Measurements from ENCODE around the gene TPGS1. TPM values are rescaled to one million over a fixed set of nuclear protein-coding genes. Genes with fewer than 3 reads are reported as not detected.

The TPGS1 gene
- total and polyA plus RNA-seq, 3 donors from 2014 or later = 5.4 to 104 (median 98.5) TPM

- no peak overlapping the region for H3K4me3 ChIP-seq
- 93 to 96% methylated on average over 3 of the region's 3 CpGs for WGBS, 2 donors
These were observed 42.1 kb upstream of the TPGS1 start for GRCh38 chr19:465056-465816.

GRCh38 chr19:467554-467953 lies 39.7 kb upstream of the TPGS1 start:
- 72 to 74% methylated on average over 9 to 11 of the region's 11 CpGs for WGBS, 2 donors
- intact Hi-C loops (cut with DNase I; ENCODE audit: low total_unique reads) = no loop called here
- DNase-seq = no peak
- Histone ChIP-seq H3K36me3 (ENCODE audit: low read depth, missing control alignments) (no peaks in the 10 kb centered on the region), H3K9me3 (no peaks in the 10 kb centered on the region), H3K27ac (no peak overlapping the region), H3K27me3 (no peaks in the 10 kb centered on the region), H3K4me3 (no peak overlapping the region), H3K4me1 (no peaks in the 10 kb centered on the region)
- no peak for TF ChIP-seq POLR2A (IDR thresholded peaks at IDR 0.05)
- no peak for TF ChIP-seq CTCF (IDR thresholded peaks at IDR 0.05)

More at GRCh38 chr19:465056-465816, 42.1 kb upstream of the TPGS1 start:
- DNase-seq = no peak
- no peak overlapping the region for H3K27ac ChIP-seq
- no peak for TF ChIP-seq CTCF (IDR thresholded peaks at IDR 0.05)
- no peak for TF ChIP-seq POLR2A (IDR thresholded peaks at IDR 0.05)
- no peaks in the 10 kb centered on the region for H3K9me3 ChIP-seq
- H3K4me1 ChIP-seq = peaks cover 8% of the 10 kb centered on the region
- intact Hi-C loops (cut with DNase I; ENCODE audit: low total_unique reads) = no loop called here
- no peaks in the 10 kb centered on the region for H3K27me3 ChIP-seq
- H3K36me3 ChIP-seq (ENCODE audit: low read depth, missing control alignments) = no peaks in the 10 kb centered on the region

GRCh38 chr19:468587-469256 lies 38.6 kb upstream of the TPGS1 start:
- H3K4me1 ChIP-seq = no peaks in the 10 kb centered on the region
- no peaks in the 10 kb centered on the region for H3K36me3 ChIP-seq (ENCODE audit: low read depth, missing control alignments)
- intact Hi-C loops (cut with DNase I; ENCODE audit: low total_unique reads) = no loop called here
- H3K27me3 ChIP-seq = no peaks in the 10 kb centered on the region
- DNase-seq = no peak
- H3K27ac ChIP-seq = no peak overlapping the region
- H3K9me3 ChIP-seq = no peaks in the 10 kb centered on the region
- no peak overlapping the region for H3K4me3 ChIP-seq
- WGBS, 2 donors = 66 to 76% methylated on average over 22 to 27 of the region's 27 CpGs
- no peak for TF ChIP-seq POLR2A (IDR thresholded peaks at IDR 0.05)
- no peak for TF ChIP-seq CTCF (IDR thresholded peaks at IDR 0.05)

- no peaks in the 10 kb centered on the region for H3K36me3 ChIP-seq (ENCODE audit: low read depth, missing control alignments)
- TF ChIP-seq CTCF (IDR thresholded peaks at IDR 0.05) = no peak
- no peak for TF ChIP-seq POLR2A (IDR thresholded peaks at IDR 0.05)
- intact Hi-C loops (cut with DNase I; ENCODE audit: low total_unique reads) = no loop called here
- H3K9me3 ChIP-seq = no peaks in the 10 kb centered on the region
- no peak overlapping the region for H3K27ac ChIP-seq
- no peaks in the 10 kb centered on the region for H3K27me3 ChIP-seq
- H3K4me1 ChIP-seq = no peaks in the 10 kb centered on the region
- WGBS, 2 donors = 76 to 81% methylated on average over 7 of the region's 7 CpGs
- no peak for DNase-seq
- H3K4me3 ChIP-seq = no peak overlapping the region
These were observed 37.5 kb upstream of the TPGS1 start for GRCh38 chr19:469833-470232.

All from testis (tissue), 3 donors.